Astrocyte of the cerebellum (primary cell): ENCODE results near the gene HS6ST1.

Experiments
- DNase-seq: peaks from one replicate; pipeline ENCODE4 v3.0.0-alpha.2; 2011; ENCODE audit warnings: low read depth
- H3K4me3 ChIP-seq: 2 replicates; pipeline ENCODE4 v1.5.1; 2011; ENCODE audit warnings: mild to moderate bottlenecking, low read depth, low read length, moderate library complexity
- in situ Hi-C: cut with HindIII; loops from 2 replicates; pipeline ENCODE4 v1.10.0; 2017; ENCODE audit warnings: low sequenced_read_pairs
- TF ChIP-seq, protein P1 (sequence below): IDR thresholded peaks from 2 replicates; pipeline ENCODE4 v1.5.1; 2012; ENCODE audit warnings: low read length, low read depth, moderate library complexity, mild to moderate bottlenecking; ENCODE audit errors: missing control alignments

The HS6ST1 gene

DNA sequence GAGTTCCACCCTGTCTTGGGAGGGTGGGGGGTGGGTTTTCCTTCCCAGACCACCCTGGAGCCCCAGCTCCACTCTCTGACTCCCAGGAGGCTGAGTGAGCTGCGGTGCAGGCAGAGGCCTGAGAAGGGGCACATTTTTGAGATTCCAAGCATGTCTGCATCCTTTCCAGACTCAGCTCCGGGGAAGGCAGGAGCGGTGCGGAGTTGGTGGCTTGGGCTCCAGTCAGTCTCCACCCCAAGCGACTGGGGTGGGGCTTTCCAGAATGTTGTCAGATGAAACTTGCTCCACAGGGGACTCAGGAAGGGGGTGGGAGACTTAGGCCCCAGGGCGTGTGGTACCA lies 44.2 kb upstream of the HS6ST1 start:
- peak; percentile 70 for DNase-seq
- in situ Hi-C loops, result no loop called here
- TF ChIP-seq, protein P1, sequence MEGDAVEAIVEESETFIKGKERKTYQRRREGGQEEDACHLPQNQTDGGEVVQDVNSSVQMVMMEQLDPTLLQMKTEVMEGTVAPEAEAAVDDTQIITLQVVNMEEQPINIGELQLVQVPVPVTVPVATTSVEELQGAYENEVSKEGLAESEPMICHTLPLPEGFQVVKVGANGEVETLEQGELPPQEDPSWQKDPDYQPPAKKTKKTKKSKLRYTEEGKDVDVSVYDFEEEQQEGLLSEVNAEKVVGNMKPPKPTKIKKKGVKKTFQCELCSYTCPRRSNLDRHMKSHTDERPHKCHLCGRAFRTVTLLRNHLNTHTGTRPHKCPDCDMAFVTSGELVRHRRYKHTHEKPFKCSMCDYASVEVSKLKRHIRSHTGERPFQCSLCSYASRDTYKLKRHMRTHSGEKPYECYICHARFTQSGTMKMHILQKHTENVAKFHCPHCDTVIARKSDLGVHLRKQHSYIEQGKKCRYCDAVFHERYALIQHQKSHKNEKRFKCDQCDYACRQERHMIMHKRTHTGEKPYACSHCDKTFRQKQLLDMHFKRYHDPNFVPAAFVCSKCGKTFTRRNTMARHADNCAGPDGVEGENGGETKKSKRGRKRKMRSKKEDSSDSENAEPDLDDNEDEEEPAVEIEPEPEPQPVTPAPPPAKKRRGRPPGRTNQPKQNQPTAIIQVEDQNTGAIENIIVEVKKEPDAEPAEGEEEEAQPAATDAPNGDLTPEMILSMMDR, result no peak
- no peak overlapping the region for H3K4me3 ChIP-seq

DNA sequence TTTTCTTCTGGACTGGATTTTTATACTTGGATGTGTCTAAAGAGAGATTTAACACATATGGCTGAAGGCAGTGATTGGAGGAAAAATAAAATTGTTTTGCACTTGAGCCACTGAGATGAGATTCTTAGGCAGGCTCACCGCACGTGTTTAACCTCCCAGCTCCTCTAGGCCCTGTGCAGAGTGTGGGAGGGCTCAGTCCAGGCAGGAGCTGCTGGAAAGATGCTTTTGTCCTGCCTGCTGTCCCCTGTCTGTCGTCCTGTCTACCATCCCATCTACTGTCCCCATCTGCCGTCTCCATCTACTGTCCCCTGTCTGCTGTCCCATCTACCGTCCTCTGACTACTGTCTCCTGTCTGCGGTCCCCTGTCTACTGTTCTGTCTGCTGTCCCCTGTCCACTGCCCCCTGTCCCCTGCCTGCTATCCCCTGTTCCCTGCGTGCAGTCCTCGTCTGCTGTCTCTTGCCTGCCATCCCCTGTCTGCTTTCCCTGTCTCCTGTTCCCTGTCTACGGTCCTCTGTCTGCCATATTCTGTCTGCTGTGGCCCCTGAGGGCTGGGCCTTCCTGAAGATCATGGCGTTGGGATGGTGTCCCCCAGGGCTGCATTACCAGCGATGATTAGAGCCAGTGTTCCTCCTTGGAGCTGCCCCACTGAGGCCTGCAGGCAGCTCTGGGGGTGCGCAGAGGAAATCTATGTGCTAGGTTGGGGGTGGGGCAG lies 43.7 kb upstream of the HS6ST1 start:
- no peak for DNase-seq
- in situ Hi-C loops, result no loop called here
- H3K4me3 ChIP-seq, result no peak overlapping the region
- TF ChIP-seq, protein P1, result no peak

DNA sequence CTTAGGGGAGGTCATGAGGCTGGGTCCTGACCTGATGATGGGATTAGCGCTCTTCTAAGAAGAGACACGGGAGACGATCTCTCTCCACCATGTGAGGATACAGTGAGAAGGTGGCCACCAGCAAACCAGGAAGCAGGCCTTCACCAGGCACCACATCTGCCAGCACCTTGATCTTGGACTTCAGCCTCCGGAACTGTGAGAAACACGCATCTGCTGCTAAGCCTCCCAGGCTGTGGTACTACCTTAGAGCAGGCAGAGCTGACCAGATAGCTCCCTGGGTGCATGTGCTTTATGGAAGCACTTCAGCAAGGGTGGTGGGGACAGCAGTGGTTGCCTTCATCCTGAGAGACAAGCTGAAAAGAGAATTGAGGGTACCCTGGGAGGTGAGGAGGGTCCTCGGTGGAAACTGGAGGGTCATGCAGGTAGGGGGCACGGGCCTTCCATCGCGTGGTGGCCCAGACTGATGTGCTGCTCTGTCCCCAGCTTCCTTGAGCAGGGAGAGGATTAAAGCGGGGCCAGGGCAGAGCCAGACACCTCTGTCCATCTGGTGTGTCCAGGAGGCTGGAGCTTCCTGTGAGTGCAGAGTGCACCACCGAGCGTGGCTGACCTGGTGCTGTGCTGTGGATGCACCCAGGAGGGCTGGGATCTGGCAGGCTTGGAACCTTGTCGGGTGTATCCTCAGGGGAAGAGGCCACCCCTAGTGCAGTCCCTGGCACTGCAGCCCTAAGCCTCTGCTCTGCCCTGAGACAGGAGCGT lies 42.9 kb upstream of the HS6ST1 start:
- no peak overlapping the region for H3K4me3 ChIP-seq
- DNase-seq, result no peak
- in situ Hi-C loops, result no loop called here
- TF ChIP-seq, protein P1, result no peak

DNA sequence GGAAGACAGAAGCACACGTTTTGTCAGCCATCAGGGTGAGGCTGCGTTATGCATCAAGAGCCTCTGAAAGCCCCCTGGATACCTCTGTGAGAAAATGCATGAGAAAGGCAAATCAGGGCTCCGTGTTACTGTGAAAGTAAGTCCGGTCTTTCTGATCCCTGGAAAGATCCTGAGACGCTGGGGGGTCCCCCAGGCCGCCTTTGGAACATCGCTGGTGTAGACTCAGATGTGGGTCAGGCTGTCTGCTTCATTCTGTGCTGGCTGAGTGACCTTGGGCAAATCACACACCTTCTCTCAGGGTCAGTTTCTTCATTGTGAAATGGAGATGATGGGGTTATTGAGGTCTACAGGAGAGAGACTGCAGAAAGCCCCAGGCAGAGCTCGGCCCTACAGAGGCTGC lies 42.0 kb upstream of the HS6ST1 start:
- TF ChIP-seq, protein P1, result no peak
- DNase-seq, result no peak
- in situ Hi-C loops, result no loop called here
- H3K4me3 ChIP-seq, result no peak overlapping the region

DNA sequence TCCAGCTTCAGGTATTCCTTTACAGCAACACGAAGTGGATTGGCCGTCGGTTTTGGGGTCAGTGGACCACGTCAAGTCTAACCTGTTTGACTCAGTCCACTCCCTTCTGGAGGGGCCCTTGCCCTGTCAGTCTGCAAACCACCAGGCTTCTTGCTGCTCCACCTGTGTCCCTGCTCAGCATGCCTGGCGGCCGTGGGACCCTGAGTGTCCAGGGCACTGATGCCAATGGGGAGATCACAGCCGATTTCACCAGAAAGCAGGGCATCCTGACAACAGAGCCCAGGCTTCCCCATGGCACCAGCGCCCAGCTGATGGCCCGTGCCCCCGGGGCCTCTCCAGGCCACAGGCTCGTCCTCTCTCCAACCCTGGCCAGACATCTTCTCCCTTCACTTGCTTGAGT lies 41.2 kb upstream of the HS6ST1 start:
- H3K4me3 ChIP-seq, result no peak overlapping the region
- in situ Hi-C loops, result no loop called here
- TF ChIP-seq, protein P1, result no peak
- DNase-seq, result no peak

DNA sequence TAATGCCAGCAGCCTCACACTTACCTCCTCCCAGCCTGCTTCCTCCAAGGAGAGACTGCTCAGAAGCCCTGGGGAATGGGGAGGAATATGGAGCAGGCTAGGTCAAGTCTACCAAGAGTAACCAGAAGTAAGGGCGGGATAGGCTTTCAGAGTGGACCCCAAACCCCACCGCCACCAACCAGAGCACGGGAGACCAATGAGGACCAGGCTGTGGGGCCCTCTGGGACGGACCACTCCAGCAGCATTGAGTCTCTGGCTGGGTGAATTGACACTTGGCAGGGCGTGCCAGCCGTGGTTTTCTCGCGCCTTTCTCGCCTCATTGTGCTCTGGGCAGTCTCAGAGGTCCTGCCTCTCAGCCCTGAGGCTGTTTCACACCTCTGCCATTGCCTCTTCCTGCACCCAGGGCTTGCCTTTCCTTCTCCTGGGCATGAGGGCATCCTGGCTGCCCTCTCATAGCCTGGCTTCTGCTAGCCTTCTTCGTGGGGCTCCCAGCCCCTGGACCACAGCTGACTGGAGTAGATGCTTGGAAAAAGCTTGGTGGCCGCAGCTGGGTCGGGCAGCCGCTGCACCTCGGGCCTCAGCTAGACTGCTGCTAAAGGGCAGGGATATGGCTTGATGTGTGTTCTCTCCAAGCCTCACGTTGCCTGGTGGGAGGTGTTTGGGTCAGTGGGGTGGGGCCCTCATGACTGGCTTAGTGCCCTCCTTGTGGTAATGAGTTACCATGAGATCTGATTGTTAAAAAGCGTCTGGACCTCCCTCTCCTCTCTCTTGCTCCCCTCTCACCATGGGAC lies 40.5 kb upstream of the HS6ST1 start:
- TF ChIP-seq, protein P1, result no peak
- no peak for DNase-seq
- H3K4me3 ChIP-seq, result no peak overlapping the region
- in situ Hi-C loops, result no loop called here
